Erythroblast (primary cell): Measurements from ENCODE around the gene CCDC33.

Experiments used
- GATA1 ChIP-seq: IDR thresholded peaks from 2 replicates; pipeline ENCODE4 v1.6.1; 2011; ENCODE audit warnings: low read depth, mild to moderate bottlenecking, control low read depth, low read length, moderate library complexity
- POLR2A ChIP-seq: IDR thresholded peaks from 2 replicates; pipeline ENCODE4 v1.6.1; 2011; ENCODE audit warnings: mild to moderate bottlenecking, low read length

DNA sequence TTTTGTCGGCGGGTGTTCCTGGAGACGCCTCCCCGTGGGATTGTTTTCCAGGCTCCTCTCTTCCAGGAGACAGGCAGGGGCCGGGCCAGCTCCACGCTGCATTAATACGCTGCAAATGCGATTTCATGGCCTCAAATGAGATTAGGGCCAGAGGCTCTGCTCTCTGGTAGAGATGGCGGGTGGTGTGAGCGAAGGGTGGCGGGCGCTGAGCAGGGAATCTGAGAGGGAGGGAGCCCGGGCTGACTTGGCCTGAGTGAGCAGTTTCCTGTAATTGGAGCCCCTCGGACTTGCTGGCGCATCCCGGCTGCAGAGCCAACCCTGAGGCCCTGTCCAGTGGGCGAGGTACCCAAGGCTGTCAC lies 7.4 kb upstream of the CCDC33 start:
- TF ChIP-seq POLR2A (no peak), GATA1 (no peak)
